Glutamatergic neuron (in vitro differentiated cells): Measurements from ENCODE around the gene DNAH6. TPM values are rescaled to one million over a fixed set of nuclear protein-coding genes. Genes with fewer than 3 reads are reported as not detected.
"Not testable (repeated sequence)": the region's sequence is repeated elsewhere in the genome, so short reads cannot be mapped to it uniquely, and the experiment has no call there.

ENCODE experiments used
- DNase-seq: peaks from one replicate; pipeline ENCODE4 v3.0.0; 2022
- H3K27ac Mint-ChIP-seq: one replicate; pipeline ENCODE4 v1.8.0; 2020; ENCODE audit warnings: mild to moderate bottlenecking, mixed read lengths, inconsistent platforms; ENCODE audit not compliant: unreplicated experiment
- H3K27me3 Mint-ChIP-seq: one replicate; pipeline ENCODE4 v1.8.0; 2020; ENCODE audit warnings: mild to moderate bottlenecking, moderate library complexity, mixed read lengths, inconsistent platforms; ENCODE audit not compliant: unreplicated experiment
- H3K36me3 Mint-ChIP-seq: one replicate; pipeline ENCODE4 v1.8.0; 2020; ENCODE audit warnings: mild to moderate bottlenecking, mixed read lengths, inconsistent platforms; ENCODE audit not compliant: unreplicated experiment
- H3K4me1 Mint-ChIP-seq: one replicate; pipeline ENCODE4 v1.8.0; 2020; ENCODE audit warnings: mild to moderate bottlenecking, low read depth, mixed read lengths, inconsistent platforms; ENCODE audit not compliant: unreplicated experiment
- H3K4me3 Mint-ChIP-seq: one replicate; pipeline ENCODE4 v1.8.0; 2020; ENCODE audit warnings: mild to moderate bottlenecking, mixed read lengths, inconsistent platforms; ENCODE audit not compliant: unreplicated experiment
- H3K9me3 Mint-ChIP-seq: one replicate; pipeline ENCODE4 v1.8.0; 2020; ENCODE audit warnings: mild to moderate bottlenecking, moderate library complexity, mixed read lengths, inconsistent platforms; ENCODE audit not compliant: unreplicated experiment
- total RNA-seq: library from RNA; stranded (reverse); fragmentation: NEBNext Ultra II Directional; extraction: Animal tissue kit (Norgen Biotek cat#: 25700); gene quantifications from one replicate; pipeline ENCODE4 v1.2.1, GENCODE V29; 2021; ENCODE audit not compliant: unreplicated experiment
- TF ChIP-seq, protein P1 (sequence below): fragments of 200-600 bp; sonication (generic); IDR thresholded peaks from one replicate; pipeline ENCODE4 v1.5.0; 2021; ENCODE audit not compliant: partially characterized antibody, unreplicated experiment

Gene DNAH6
- total RNA-seq, 1 donor from 2014 or later: 0.86 TPM

DNA sequence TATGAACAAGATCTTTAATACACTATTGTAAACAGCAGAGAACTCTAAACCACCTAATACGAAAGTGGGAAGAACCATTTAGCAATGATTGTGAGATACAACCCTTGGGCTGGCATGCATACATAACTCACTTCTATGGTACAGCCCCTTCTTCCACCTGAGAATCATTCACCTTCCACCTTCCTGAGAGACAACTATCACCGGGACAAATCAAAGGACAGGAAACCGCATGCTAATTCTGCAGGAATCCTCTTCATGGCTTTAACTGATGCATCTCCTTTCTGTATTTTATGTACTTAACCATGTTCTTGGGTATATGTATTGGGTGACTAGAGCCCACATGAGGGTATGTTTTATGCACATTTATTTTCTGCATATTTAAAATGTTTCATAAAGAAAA lies 241.3 kb downstream of the DNAH6 start:
- Mint-ChIP-seq H3K4me3 (no peak overlapping the region), H3K9me3 (no peaks in the 10 kb centered on the region), H3K36me3 (no peaks in the 10 kb centered on the region), H3K27ac (no peak overlapping the region), H3K27me3 (peaks cover 3% of the 10 kb centered on the region), H3K4me1 (no peaks in the 10 kb centered on the region)
- DNase-seq: no peak
- TF ChIP-seq, protein P1, sequence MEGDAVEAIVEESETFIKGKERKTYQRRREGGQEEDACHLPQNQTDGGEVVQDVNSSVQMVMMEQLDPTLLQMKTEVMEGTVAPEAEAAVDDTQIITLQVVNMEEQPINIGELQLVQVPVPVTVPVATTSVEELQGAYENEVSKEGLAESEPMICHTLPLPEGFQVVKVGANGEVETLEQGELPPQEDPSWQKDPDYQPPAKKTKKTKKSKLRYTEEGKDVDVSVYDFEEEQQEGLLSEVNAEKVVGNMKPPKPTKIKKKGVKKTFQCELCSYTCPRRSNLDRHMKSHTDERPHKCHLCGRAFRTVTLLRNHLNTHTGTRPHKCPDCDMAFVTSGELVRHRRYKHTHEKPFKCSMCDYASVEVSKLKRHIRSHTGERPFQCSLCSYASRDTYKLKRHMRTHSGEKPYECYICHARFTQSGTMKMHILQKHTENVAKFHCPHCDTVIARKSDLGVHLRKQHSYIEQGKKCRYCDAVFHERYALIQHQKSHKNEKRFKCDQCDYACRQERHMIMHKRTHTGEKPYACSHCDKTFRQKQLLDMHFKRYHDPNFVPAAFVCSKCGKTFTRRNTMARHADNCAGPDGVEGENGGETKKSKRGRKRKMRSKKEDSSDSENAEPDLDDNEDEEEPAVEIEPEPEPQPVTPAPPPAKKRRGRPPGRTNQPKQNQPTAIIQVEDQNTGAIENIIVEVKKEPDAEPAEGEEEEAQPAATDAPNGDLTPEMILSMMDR: no peak

- no peak overlapping the region for H3K27ac Mint-ChIP-seq
- TF ChIP-seq, protein P1: no peak
- no peaks in the 10 kb centered on the region for H3K9me3 Mint-ChIP-seq
- no peaks in the 10 kb centered on the region for H3K4me1 Mint-ChIP-seq
- no peak for DNase-seq
- no peak overlapping the region for H3K4me3 Mint-ChIP-seq
- H3K27me3 Mint-ChIP-seq: peaks cover 2% of the 10 kb centered on the region
- no peaks in the 10 kb centered on the region for H3K36me3 Mint-ChIP-seq
These were observed 250.5 kb downstream of the DNAH6 start for GRCh38 chr2:84766791-84767190.

DNA sequence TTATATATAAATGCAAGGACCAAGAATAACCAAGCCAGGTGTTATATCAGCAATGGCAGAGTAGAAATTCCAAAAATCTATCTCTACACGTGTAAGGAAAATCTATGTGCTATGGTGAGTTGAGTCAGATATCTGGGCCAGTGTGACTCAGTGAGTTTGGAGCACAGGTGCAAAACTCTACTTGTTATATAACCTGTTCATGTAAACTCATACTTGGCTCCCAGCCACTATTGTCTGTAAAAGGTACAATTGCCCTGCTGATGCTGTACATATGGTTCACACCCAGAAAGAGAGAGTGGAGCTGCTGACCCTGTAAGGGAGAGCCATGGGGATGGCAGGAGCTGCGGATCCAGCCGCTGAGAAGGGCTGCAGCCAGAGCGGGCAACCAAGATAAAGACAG lies 252.5 kb downstream of the DNAH6 start:
- no peak overlapping the region for H3K4me3 Mint-ChIP-seq
- H3K4me1 Mint-ChIP-seq: no peaks in the 10 kb centered on the region
- H3K27ac Mint-ChIP-seq: no peak overlapping the region
- DNase-seq: no peak
- H3K9me3 Mint-ChIP-seq: peaks cover 2% of the 10 kb centered on the region
- H3K27me3 Mint-ChIP-seq: peaks cover 2% of the 10 kb centered on the region
- no peaks in the 10 kb centered on the region for H3K36me3 Mint-ChIP-seq
- TF ChIP-seq, protein P1: no peak

DNA sequence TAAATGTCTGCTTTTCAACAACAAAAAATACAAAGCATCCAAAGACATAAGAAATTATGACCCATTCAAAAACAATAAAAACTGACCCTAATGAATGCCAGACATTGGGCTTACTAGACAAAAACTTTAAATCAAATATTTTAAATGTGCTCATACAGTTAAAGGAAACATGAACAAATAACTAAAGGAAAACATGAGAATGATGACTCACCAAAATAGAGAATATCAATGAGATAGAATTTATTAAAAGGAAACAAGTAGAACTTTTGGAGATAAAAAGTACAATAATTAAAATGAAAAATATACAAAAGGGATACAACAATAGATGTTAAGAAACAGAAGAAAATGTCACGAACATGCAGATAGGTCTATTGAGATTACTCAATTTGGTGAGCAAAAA lies 254.0 kb downstream of the DNAH6 start:
- Mint-ChIP-seq H3K4me3 (no peak overlapping the region), H3K27me3 (peaks cover 2% of the 10 kb centered on the region), H3K27ac (no peak overlapping the region), H3K36me3 (no peaks in the 10 kb centered on the region), H3K9me3 (peaks cover 2% of the 10 kb centered on the region), H3K4me1 (no peaks in the 10 kb centered on the region)
- no peak for DNase-seq
- TF ChIP-seq, protein P1: no peak

GRCh38 chr2:84771251-84771650 lies 255.0 kb downstream of the DNAH6 start:
- Mint-ChIP-seq H3K27ac (no peak overlapping the region), H3K9me3 (peaks cover 2% of the 10 kb centered on the region), H3K4me3 (no peak overlapping the region), H3K36me3 (no peaks in the 10 kb centered on the region), H3K4me1 (no peaks in the 10 kb centered on the region), H3K27me3 (peaks cover 2% of the 10 kb centered on the region)
- TF ChIP-seq, protein P1: no peak
- DNase-seq: no peak

DNA sequence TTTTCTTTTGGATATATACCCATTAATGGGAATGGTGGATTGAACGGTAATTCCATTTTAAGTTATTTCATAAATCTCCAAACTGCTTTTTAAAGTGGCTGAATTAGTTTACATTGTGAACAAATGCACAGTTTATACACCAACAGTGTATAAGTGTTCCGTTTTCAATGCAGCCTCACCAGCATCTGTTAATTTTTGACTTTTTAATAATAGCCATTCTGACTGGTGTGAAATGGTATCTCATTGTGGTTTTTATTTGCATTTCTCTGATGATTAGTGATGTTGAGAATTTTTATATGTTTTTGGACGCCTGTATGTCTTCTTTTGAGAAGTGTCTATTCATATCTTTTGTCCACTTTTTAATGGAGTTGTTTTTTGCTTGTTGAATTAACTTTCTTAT lies 257.3 kb downstream of the DNAH6 start:
- H3K36me3 Mint-ChIP-seq, H3K4me1 Mint-ChIP-seq, H3K27me3 Mint-ChIP-seq, H3K4me3 Mint-ChIP-seq, DNase-seq, H3K27ac Mint-ChIP-seq, H3K9me3 Mint-ChIP-seq: not testable (repeated sequence)
